Effector memory CD4-positive, alpha-beta T cell (primary cell): ENCODE results near the gene CHST11.

Experiments
- DNase-seq, 3 donors: peaks; one replicate each; pipeline ENCODE4 v3.0.0-alpha.2; 2020
- H3K27ac ChIP-seq: 2 replicates; pipeline ENCODE4 v1.7.0; 2013; ENCODE audit warnings: mild to moderate bottlenecking, low read length, moderate library complexity; ENCODE audit not compliant: insufficient read depth, poor library complexity, severe bottlenecking
- H3K27me3 ChIP-seq: replicated peaks from 2 replicates; pipeline ENCODE4 v1.7.0; 2013; ENCODE audit warnings: mild to moderate bottlenecking, low read length; ENCODE audit not compliant: insufficient read depth, control insufficient read depth, poor library complexity, severe bottlenecking
- H3K36me3 ChIP-seq: 2 replicates; pipeline ENCODE4 v1.7.0; 2013; ENCODE audit warnings: mild to moderate bottlenecking, low read length, moderate library complexity; ENCODE audit not compliant: control insufficient read depth, insufficient read depth
- H3K4me1 ChIP-seq: 2 replicates; pipeline ENCODE4 v1.7.0; 2013; ENCODE audit warnings: low read length, mild to moderate bottlenecking; ENCODE audit not compliant: control insufficient read depth, insufficient read depth, poor library complexity, severe bottlenecking
- H3K4me3 ChIP-seq: 2 replicates; pipeline ENCODE4 v1.7.0; 2013; ENCODE audit warnings: low read length, low read depth, mild to moderate bottlenecking; ENCODE audit not compliant: insufficient read depth, poor library complexity, severe bottlenecking
- H3K9me3 ChIP-seq: 2 replicates; pipeline ENCODE4 v1.7.0; 2013; ENCODE audit warnings: mild to moderate bottlenecking, low read length, moderate library complexity; ENCODE audit not compliant: control insufficient read depth

The CHST11 gene

DNA sequence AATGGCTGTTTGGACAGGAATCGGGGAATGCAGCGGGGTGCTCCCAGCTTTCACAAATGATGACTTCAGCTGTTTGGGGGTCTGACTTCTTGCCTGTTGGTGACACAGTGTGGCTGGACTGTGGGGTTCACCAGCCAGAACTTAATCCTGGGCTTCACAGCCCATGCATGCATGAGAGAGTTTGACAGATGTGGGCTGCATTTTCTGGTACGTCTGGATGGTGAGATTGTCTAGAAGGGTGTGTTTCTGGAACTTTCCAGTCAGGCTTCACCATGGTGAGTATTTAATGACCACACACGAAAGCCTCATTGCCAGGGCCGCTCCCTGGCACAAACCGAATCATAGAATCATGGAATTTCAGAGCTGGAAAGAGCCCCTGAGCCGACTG is 29.6 kb downstream of the CHST11 start:
- Histone ChIP-seq H3K36me3 (no peaks in the 10 kb centered on the region), H3K9me3 (no peaks in the 10 kb centered on the region), H3K27me3 (no peaks in the 10 kb centered on the region), H3K4me1 (peaks cover 69% of the 10 kb centered on the region), H3K27ac (peak overlapping the region; percentile 53), H3K4me3 (no peak overlapping the region)
- DNase-seq = no peak

DNA sequence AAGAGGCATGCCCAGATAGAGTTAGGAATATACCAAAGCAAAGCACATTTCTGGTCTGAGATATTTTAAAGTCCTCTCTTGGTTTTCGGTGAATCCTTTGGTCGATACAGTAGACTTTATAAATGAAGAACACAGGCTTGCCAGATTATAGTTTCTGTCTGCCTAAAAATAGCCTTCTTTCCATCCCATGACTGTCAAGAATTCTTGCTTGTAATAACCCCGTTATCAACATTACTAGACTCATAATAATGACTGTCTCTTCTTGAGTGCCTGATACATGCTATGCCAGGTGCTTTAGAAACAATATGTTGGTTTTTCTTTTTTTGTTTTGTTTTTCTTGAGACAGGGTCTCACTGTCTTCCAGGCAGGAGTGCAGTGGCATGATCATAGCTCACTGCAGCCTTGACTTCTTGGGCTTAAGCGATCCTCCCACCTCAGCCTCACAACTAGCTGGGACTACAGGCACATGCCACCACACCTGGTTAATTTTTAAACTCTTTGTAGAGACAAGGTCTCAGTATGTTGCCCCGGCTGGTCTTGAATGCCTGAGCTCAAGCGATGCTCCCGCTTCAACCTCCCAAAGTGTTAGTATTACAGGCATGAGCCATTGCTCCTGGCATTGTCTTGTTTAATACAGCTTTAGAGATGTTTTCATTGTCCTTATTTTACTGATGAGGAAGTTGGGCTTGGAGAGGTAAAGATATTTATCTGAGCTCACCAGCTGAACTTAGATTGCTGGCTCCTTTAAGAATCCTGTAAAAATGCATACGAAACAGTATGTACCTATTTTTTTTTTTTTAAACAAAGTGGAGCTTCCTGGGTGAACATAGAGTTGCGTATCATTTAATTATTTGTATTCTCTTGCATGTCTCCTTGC is 30.4 kb downstream of the CHST11 start:
- DNase-seq = no peak
- no peak overlapping the region for H3K4me3 ChIP-seq
- H3K4me1 ChIP-seq = peaks cover 62% of the 10 kb centered on the region
- no peaks in the 10 kb centered on the region for H3K27me3 ChIP-seq
- no peaks in the 10 kb centered on the region for H3K9me3 ChIP-seq
- H3K27ac ChIP-seq = no peak overlapping the region
- no peaks in the 10 kb centered on the region for H3K36me3 ChIP-seq

- Histone ChIP-seq H3K9me3 (no peaks in the 10 kb centered on the region), H3K27ac (no peak overlapping the region), H3K4me1 (peaks cover 62% of the 10 kb centered on the region), H3K27me3 (no peaks in the 10 kb centered on the region), H3K36me3 (no peaks in the 10 kb centered on the region), H3K4me3 (no peak overlapping the region)
- DNase-seq = no peak
Observed at GRCh38 chr12:104488374-104488773, 31.6 kb downstream of the CHST11 start.

GRCh38 chr12:104490186-104490585 is 33.4 kb downstream of the CHST11 start:
- no peak for DNase-seq
- no peak overlapping the region for H3K27ac ChIP-seq
- no peaks in the 10 kb centered on the region for H3K9me3 ChIP-seq
- H3K4me3 ChIP-seq = no peak overlapping the region
- no peaks in the 10 kb centered on the region for H3K36me3 ChIP-seq
- H3K4me1 ChIP-seq = peaks cover 56% of the 10 kb centered on the region
- no peaks in the 10 kb centered on the region for H3K27me3 ChIP-seq

- no peak overlapping the region for H3K27ac ChIP-seq
- no peak overlapping the region for H3K4me3 ChIP-seq
- no peaks in the 10 kb centered on the region for H3K36me3 ChIP-seq
- H3K27me3 ChIP-seq = no peaks in the 10 kb centered on the region
- DNase-seq = no peak
- H3K9me3 ChIP-seq = no peaks in the 10 kb centered on the region
- peaks cover 55% of the 10 kb centered on the region for H3K4me1 ChIP-seq
Observed at GRCh38 chr12:104490850-104491249, 34.1 kb downstream of the CHST11 start.

DNA sequence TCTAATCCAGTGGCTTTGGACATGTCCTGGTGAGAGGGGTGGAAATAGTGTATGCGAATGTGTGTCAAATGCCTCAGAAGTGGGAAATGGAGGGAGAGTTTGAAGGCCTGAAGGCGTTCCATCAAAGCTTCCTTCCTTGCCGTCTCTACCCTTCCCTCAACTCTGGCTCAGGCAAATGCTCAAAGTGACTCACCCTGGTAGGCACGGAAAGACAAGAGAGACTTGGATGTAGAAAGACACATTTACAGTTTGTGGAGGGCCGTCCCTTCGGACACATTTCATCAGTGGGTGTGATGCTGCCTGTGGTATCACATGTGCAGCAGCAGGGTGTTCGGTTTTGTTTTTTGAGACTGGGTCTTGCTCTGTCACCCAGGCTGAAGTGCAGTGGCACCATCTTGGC is 36.7 kb downstream of the CHST11 start:
- Histone ChIP-seq H3K9me3 (no peaks in the 10 kb centered on the region), H3K36me3 (no peaks in the 10 kb centered on the region), H3K4me1 (peaks cover 60% of the 10 kb centered on the region), H3K4me3 (no peak overlapping the region), H3K27ac (peak overlapping the region; percentile 64), H3K27me3 (no peaks in the 10 kb centered on the region)
- no peak for DNase-seq

GRCh38 chr12:104494137-104494792 is 37.5 kb downstream of the CHST11 start:
- Histone ChIP-seq H3K36me3 (no peaks in the 10 kb centered on the region), H3K27ac (peak overlapping the region; percentile 64), H3K27me3 (no peaks in the 10 kb centered on the region), H3K4me3 (peak overlapping the region; percentile 7), H3K9me3 (no peaks in the 10 kb centered on the region), H3K4me1 (peaks cover 68% of the 10 kb centered on the region)
- DNase-seq = no peak

GRCh38 chr12:104494793-104495158 is 38.0 kb downstream of the CHST11 start:
- Histone ChIP-seq H3K9me3 (no peaks in the 10 kb centered on the region), H3K4me1 (peaks cover 68% of the 10 kb centered on the region), H3K27ac (peak overlapping the region; percentile 64), H3K27me3 (no peaks in the 10 kb centered on the region), H3K4me3 (no peak overlapping the region), H3K36me3 (no peaks in the 10 kb centered on the region)
- DNase-seq = no peak

DNA sequence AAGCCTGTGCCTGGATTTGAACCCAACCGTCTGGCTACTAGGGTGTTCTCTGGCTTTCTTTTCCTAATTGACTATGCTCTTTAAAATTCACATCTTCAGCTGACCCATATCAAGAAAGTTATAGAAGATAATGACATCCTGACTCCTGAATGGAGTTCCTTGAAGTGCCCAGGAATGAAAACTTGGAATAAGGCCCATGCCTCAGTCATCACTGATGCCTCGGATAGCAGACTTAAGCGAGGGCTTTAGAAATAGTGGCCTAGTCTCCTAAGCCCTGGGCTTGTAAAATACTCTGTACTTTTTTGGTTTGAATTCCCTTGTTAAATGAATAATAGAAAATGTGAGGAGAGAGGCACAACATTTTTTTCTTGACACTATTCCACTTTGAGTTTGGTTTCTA is 39.0 kb downstream of the CHST11 start:
- H3K4me3 ChIP-seq = no peak overlapping the region
- H3K36me3 ChIP-seq = no peaks in the 10 kb centered on the region
- no peak for DNase-seq
- H3K4me1 ChIP-seq = peaks cover 58% of the 10 kb centered on the region
- H3K27me3 ChIP-seq = no peaks in the 10 kb centered on the region
- H3K9me3 ChIP-seq = no peaks in the 10 kb centered on the region
- no peak overlapping the region for H3K27ac ChIP-seq

DNA sequence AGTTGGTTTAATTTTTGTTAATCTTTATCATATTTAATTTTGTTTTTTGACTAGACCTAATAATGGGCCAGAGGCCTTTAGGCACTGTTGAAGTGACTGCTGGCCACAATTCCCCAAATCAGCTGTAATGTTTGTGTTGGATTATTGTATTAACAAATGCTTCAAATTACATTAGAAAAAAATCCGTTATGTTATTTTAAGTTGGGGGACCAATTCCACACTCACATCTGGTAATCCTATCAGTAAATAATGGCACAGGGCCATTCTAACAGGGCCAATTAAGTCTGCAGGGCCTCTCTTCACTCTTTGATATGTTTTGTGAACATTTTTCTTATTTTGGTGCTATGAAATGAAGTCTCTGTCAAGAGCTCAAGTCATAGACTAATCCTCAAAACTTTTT is 39.6 kb downstream of the CHST11 start:
- no peak for DNase-seq
- Histone ChIP-seq H3K27ac (peak overlapping the region; percentile 67), H3K9me3 (no peaks in the 10 kb centered on the region), H3K27me3 (no peaks in the 10 kb centered on the region), H3K4me3 (no peak overlapping the region), H3K36me3 (no peaks in the 10 kb centered on the region), H3K4me1 (peaks cover 54% of the 10 kb centered on the region)
